Calu3 (cell line): Measurements from ENCODE around the gene ZNF165. TPM values are rescaled to one million over a fixed set of nuclear protein-coding genes. Genes with fewer than 3 reads are reported as not detected.

Experiments
- BruUV-seq: library from RNA; stranded (reverse); fragments of 400-500 nt; replicated peaks from 2 replicates; lab custom pipeline; 2021; lab: Mats Ljungman, UMichigan
- CTCF ChIA-PET: fragments of 300-600 bp; sonication (Branson Sonifier 250); formaldehyde crosslinking; loops from one replicate; lab custom pipeline; 2022; ENCODE audit warnings: antibody characterized with exemption; lab: Charles Lee
- DNase-seq: peaks from one replicate; pipeline ENCODE4 v3.0.0; 2022
- H3K27ac Mint-ChIP-seq: one replicate; pipeline ENCODE4 v1.8.0; 2022; ENCODE audit warnings: mixed read lengths; ENCODE audit not compliant: unreplicated experiment
- H3K27me3 Mint-ChIP-seq: one replicate; pipeline ENCODE4 v1.8.0; 2022; ENCODE audit warnings: mixed read lengths; ENCODE audit not compliant: unreplicated experiment
- H3K36me3 Mint-ChIP-seq: one replicate; pipeline ENCODE4 v1.8.0; 2022; ENCODE audit warnings: mild to moderate bottlenecking, moderate library complexity, mixed read lengths; ENCODE audit not compliant: insufficient read depth, unreplicated experiment
- H3K4me1 Mint-ChIP-seq: one replicate; pipeline ENCODE4 v1.8.0; 2022; ENCODE audit warnings: mild to moderate bottlenecking, low read depth, mixed read lengths; ENCODE audit not compliant: unreplicated experiment
- H3K4me3 Mint-ChIP-seq: one replicate; pipeline ENCODE4 v1.8.0; 2022; ENCODE audit warnings: mild to moderate bottlenecking, low read depth, moderate library complexity, mixed read lengths; ENCODE audit not compliant: unreplicated experiment
- H3K9me3 Mint-ChIP-seq: one replicate; pipeline ENCODE4 v1.8.0; 2022; ENCODE audit warnings: low read depth, mixed read lengths; ENCODE audit not compliant: unreplicated experiment
- CTCF ChIP-seq: fragments of 200-600 bp; IDR thresholded peaks from one replicate; pipeline ENCODE4 v1.8.0; 2022; ENCODE audit warnings: antibody characterized with exemption; ENCODE audit not compliant: unreplicated experiment
- intact Hi-C: fragments of 100-400 bp; cut with micrococcal nuclease; formaldehyde crosslinking; loops from one replicate; pipeline ENCODE4 v1.10.0; 2022; ENCODE audit not compliant: unreplicated experiment
- total RNA-seq: library from RNA; stranded (reverse); gene quantifications from 2 replicates; pipeline ENCODE4 v1.2.3, GENCODE V29; 2022

Gene ZNF165
- total RNA-seq, 1 experiment from 2014 or later: 6.3 TPM

GRCh38 chr6:28104392-28105244, 24.2 kb downstream of the ZNF165 start:
- intact Hi-C loops: loop anchor here (2.0 kb wide), 1 partner anchor 24 kb away; the partner anchor contains the start of gene ZNF165
- Mint-ChIP-seq H3K4me3 (peak overlapping the region; percentile 79), H3K4me1 (no peaks in the 10 kb centered on the region), H3K27me3 (peaks cover 26% of the 10 kb centered on the region), H3K27ac (peak overlapping the region; percentile 76), H3K36me3 (peaks cover 14% of the 10 kb centered on the region), H3K9me3 (peaks cover 5% of the 10 kb centered on the region)
- DNase-seq: peak; percentile 90
- TSS peak; percentile 90 for BruUV-seq
- TF ChIP-seq CTCF: peak; percentile 88
- CTCF ChIA-PET: interaction anchor here (0.7 to 1.6 kb wide), 5 partner anchors 12 to 268 kb away, joined by 3 to 10 read pairs (median 4); partner anchors contain the start of gene ZSCAN16

- intact Hi-C loops: loop anchor here (2.0 kb wide), 1 partner anchor 24 kb away; the partner anchor contains the start of gene ZNF165
- TF ChIP-seq CTCF: no peak
- peak overlapping the region; percentile 76 for H3K27ac Mint-ChIP-seq
- peaks cover 14% of the 10 kb centered on the region for H3K36me3 Mint-ChIP-seq
- no peaks in the 10 kb centered on the region for H3K4me1 Mint-ChIP-seq
- no TSS peak for BruUV-seq
- peak overlapping the region; percentile 79 for H3K4me3 Mint-ChIP-seq
- H3K9me3 Mint-ChIP-seq: peaks cover 3% of the 10 kb centered on the region
- H3K27me3 Mint-ChIP-seq: peaks cover 26% of the 10 kb centered on the region
- CTCF ChIA-PET: interaction anchor here (0.7 to 1.6 kb wide), 5 partner anchors 11 to 267 kb away, joined by 3 to 10 read pairs (median 4); partner anchors contain the start of gene ZSCAN16
- DNase-seq: peak; percentile 6
Measured at GRCh38 chr6:28105245-28105639, 24.9 kb downstream of the ZNF165 start.

- Mint-ChIP-seq H3K4me1 (no peaks in the 10 kb centered on the region), H3K4me3 (no peak overlapping the region), H3K36me3 (peaks cover 14% of the 10 kb centered on the region), H3K27ac (no peak overlapping the region), H3K9me3 (peaks cover 3% of the 10 kb centered on the region), H3K27me3 (peaks cover 22% of the 10 kb centered on the region)
- BruUV-seq: no TSS peak
- CTCF ChIA-PET: no interaction called here
- no peak for TF ChIP-seq CTCF
- intact Hi-C loops: no loop called here
- DNase-seq: no peak
Measured at GRCh38 chr6:28107506-28107905, 27.1 kb downstream of the ZNF165 start.

DNA sequence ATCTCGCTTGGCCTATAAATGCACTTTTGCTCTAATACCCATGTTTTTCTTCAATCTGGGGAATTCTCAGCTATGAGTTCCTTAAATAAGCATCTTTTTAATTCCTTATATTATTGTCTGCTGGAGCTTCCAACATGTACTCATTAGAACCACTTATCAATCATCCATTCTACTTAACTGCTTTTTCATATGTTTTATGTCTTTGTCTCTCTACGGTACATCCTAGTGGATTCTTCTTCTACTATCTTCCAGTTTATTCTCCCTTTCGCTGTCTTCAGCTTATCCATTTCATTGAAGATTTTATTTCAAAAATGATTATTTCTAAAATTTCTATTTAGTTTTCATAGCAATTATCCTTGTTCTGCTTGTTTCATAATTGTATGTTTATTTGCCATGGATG, 31.6 kb downstream of the ZNF165 start:
- no peak for DNase-seq
- no peak for TF ChIP-seq CTCF
- intact Hi-C loops: no loop called here
- Mint-ChIP-seq H3K27me3 (peaks cover 22% of the 10 kb centered on the region), H3K9me3 (no peaks in the 10 kb centered on the region), H3K4me1 (no peaks in the 10 kb centered on the region), H3K4me3 (no peak overlapping the region), H3K36me3 (no peaks in the 10 kb centered on the region), H3K27ac (no peak overlapping the region)
- no TSS peak for BruUV-seq
- CTCF ChIA-PET: no interaction called here
